HepG2 (cell line): ENCODE measurements around the gene CA6. TPM values are rescaled to one million over a fixed set of nuclear protein-coding genes. Genes with fewer than 3 reads are reported as not detected.

Source experiments
- ATAC-seq: fragments of 200-7000 bp; cut with Tn5 transposase; 3 replicates; pipeline ENCODE4 v1.9.1; 2020; ENCODE audit warnings: mild to moderate bottlenecking, moderate library complexity
- BruUV-seq: library from RNA; stranded (reverse); fragments of 400-500 nt; replicated peaks from 2 replicates; lab custom pipeline; 2021; lab: Mats Ljungman, UMichigan
- CTCF ChIA-PET: fragments of 300-600 bp; formaldehyde crosslinking; extraction: SDS; loops from one replicate; lab custom pipeline; 2021; ENCODE audit warnings: low total read pairs, inconsistent platforms, low intra/inter-chr PET ratio; lab: Yijun Ruan, JAX
- POLR2A ChIA-PET: fragments of 350-600 bp; sonication (Branson Sonifier 250); formaldehyde crosslinking; loops from one replicate; lab custom pipeline; 2020; ENCODE audit warnings: antibody characterized with exemption, inconsistent platforms; lab: Yijun Ruan, JAX
- DNase-seq: peaks from one replicate; pipeline ENCODE4 v3.0.0-alpha.2; 2015; ENCODE audit warnings: low spot score
- FAIRE-seq: peaks from 3 replicates; lab custom pipeline; 2011; peaks lifted over from hg19 to GRCh38; lab: Jason Lieb, UNC
- H2AFZ ChIP-seq: one replicate; pipeline ENCODE4 v1.6.1; 2011; ENCODE audit warnings: low read length, inconsistent platforms
- H3K27ac ChIP-seq: fragments of 300-600 bp; 3 replicates; pipeline ENCODE4 v1.8.0; 2011; ENCODE audit warnings: mixed run types, mild to moderate bottlenecking, mixed read lengths, low read length, inconsistent platforms; ENCODE audit not compliant: insufficient read depth; ENCODE audit errors: extremely low read length
- H3K27me3 ChIP-seq, 2 experiments: fragments of 200-600 bp in 1 of 2; 2 replicates in 1 of 2; 3 replicates in 1 of 2; pipeline versions ENCODE4 v1.6.0 to v1.8.0; 2011; ENCODE audit warnings: low read length in 2 of 2, mild to moderate bottlenecking in 2 of 2, moderate library complexity in 2 of 2, inconsistent platforms in 1 of 2; ENCODE audit not compliant: insufficient read depth in 2 of 2, control insufficient read depth in 1 of 2
- H3K36me3 ChIP-seq, 2 experiments: fragments of 200-600 bp in 1 of 2; replicated peaks in 1 of 2; 2 replicates in 1 of 2; 3 replicates in 1 of 2; pipeline versions ENCODE4 v1.5.1 to v1.8.0; 2011; ENCODE audit warnings: low read length in 2 of 2, inconsistent platforms in 1 of 2; ENCODE audit not compliant: insufficient read depth in 2 of 2, control insufficient read depth in 1 of 2
- H3K4me1 ChIP-seq: 2 replicates; pipeline ENCODE4 v1.5.1; 2012; ENCODE audit warnings: low read length, inconsistent platforms; ENCODE audit not compliant: insufficient read depth
- H3K4me2 ChIP-seq: 2 replicates; pipeline ENCODE4 v1.6.0; 2011; ENCODE audit warnings: low read depth, low read length, inconsistent platforms
- H3K4me3 ChIP-seq, 3 experiments: fragments of 200-600 bp in 1 of 3; sonication (generic), shearing (Covaris generic) in 1 of 3; replicated peaks in 1 of 3; 2 replicates each; pipeline ENCODE4 v1.5.1; 2011 to 2016; ENCODE audit warnings: low read length in 3 of 3, inconsistent platforms in 2 of 3, low read depth in 2 of 3, mild to moderate bottlenecking in 2 of 3, control low read depth in 1 of 3, mixed read lengths in 1 of 3; ENCODE audit not compliant: insufficient read depth in 1 of 3
- H3K79me2 ChIP-seq: one replicate; pipeline ENCODE4 v1.6.1; 2011; ENCODE audit warnings: low read length, inconsistent platforms; ENCODE audit not compliant: insufficient read depth
- H3K9ac ChIP-seq: 2 replicates; pipeline ENCODE4 v1.6.0; 2011; ENCODE audit warnings: mild to moderate bottlenecking, low read depth, low read length, inconsistent platforms; ENCODE audit not compliant: insufficient read depth
- H3K9me3 ChIP-seq: 2 replicates; pipeline ENCODE4 v1.5.1; 2012; ENCODE audit warnings: mild to moderate bottlenecking, low read length
- H4K20me1 ChIP-seq: 2 replicates; pipeline ENCODE4 v1.6.0; 2011; ENCODE audit warnings: inconsistent platforms, mild to moderate bottlenecking, low read length, moderate library complexity; ENCODE audit not compliant: insufficient read depth
- CC2D1A ChIP-seq: sonication (generic); formaldehyde crosslinking; IDR thresholded peaks from 2 replicates; pipeline ENCODE4 v1.8.1; 2023; ENCODE audit warnings: mild to moderate bottlenecking, missing genetic modification reagents
- CEBPG ChIP-seq: IDR thresholded peaks from 2 replicates; pipeline ENCODE4 v1.6.1; 2016
- CHD4 ChIP-seq: fragments of 200-600 bp; sonication (generic); IDR thresholded peaks from 2 replicates; pipeline ENCODE4 v1.7.0; 2017; ENCODE audit warnings: mild to moderate bottlenecking, low read length, borderline replicate concordance
- FOXA1 ChIP-seq, 2 experiments: fragments of 450-650 bp in 1 of 2; sonication (generic) in 1 of 2; formaldehyde crosslinking in 1 of 2; IDR thresholded peaks; 2 replicates each; pipeline versions ENCODE4 v1.4.0 to v1.6.1; 2016 to 2020; ENCODE audit warnings: missing genetic modification reagents in 1 of 2
- GRHL1 ChIP-seq: sonication (generic); formaldehyde crosslinking; conservative IDR thresholded peaks from 2 replicates; pipeline ENCODE4 v1.8.0; 2022; ENCODE audit warnings: missing genetic modification reagents
- HOMEZ ChIP-seq: IDR thresholded peaks from 2 replicates; pipeline ENCODE4 v1.6.1; 2016; ENCODE audit warnings: low read depth
- KDM2A ChIP-seq: sonication (generic); formaldehyde crosslinking; IDR thresholded peaks from 2 replicates; pipeline ENCODE4 v1.4.0; 2020; ENCODE audit warnings: low read depth, missing genetic modification reagents, borderline replicate concordance
- KMT2A ChIP-seq: sonication (generic); formaldehyde crosslinking; IDR thresholded peaks from 2 replicates; pipeline ENCODE4 v1.4.0; 2020; ENCODE audit warnings: missing genetic modification reagents
- MLLT10 ChIP-seq: sonication (generic); formaldehyde crosslinking; IDR thresholded peaks from 2 replicates; pipeline ENCODE4 v1.4.0; 2020; ENCODE audit warnings: missing genetic modification reagents
- NFRKB ChIP-seq: fragments of 450-650 bp; IDR thresholded peaks from 2 replicates; pipeline ENCODE4 v1.6.1; 2017
- SALL1 ChIP-seq: sonication (generic); formaldehyde crosslinking; IDR thresholded peaks from 2 replicates; pipeline ENCODE4 v1.8.0; 2022; ENCODE audit warnings: mild to moderate bottlenecking, missing genetic modification reagents
- SRSF4 ChIP-seq: fragments of 200-400 bp; formaldehyde crosslinking; IDR thresholded peaks from one replicate; pipeline ENCODE4 v1.6.1; 2018; ENCODE audit warnings: mild to moderate bottlenecking, low read depth, low read length, moderate library complexity; ENCODE audit not compliant: poor library complexity, severe bottlenecking
- TGIF2 ChIP-seq: IDR thresholded peaks from 2 replicates; pipeline ENCODE4 v1.6.1; 2016; ENCODE audit warnings: control low read depth, missing compliant biosample characterization
- XBP1 ChIP-seq: sonication (generic); formaldehyde crosslinking; IDR thresholded peaks from 2 replicates; pipeline ENCODE4 v1.5.0; 2020; ENCODE audit warnings: missing genetic modification reagents
- XRCC5 ChIP-seq: fragments of 200-400 bp; formaldehyde crosslinking; optimal IDR thresholded peaks from 2 replicates; pipeline ENCODE3; 2017; ENCODE audit warnings: mild to moderate bottlenecking, low read length
- ZNF232 ChIP-seq: sonication (generic); formaldehyde crosslinking; IDR thresholded peaks from 2 replicates; pipeline ENCODE4 v1.4.0; 2020; ENCODE audit warnings: missing genetic modification reagents, borderline replicate concordance
- ZNF367 ChIP-seq: sonication (generic); formaldehyde crosslinking; IDR thresholded peaks from 2 replicates; pipeline ENCODE4 v1.4.0; 2020; ENCODE audit warnings: missing genetic modification reagents, borderline replicate concordance
- ZNF567 ChIP-seq: sonication (generic); formaldehyde crosslinking; IDR thresholded peaks from 2 replicates; pipeline ENCODE4 v1.8.1; 2023; ENCODE audit warnings: mild to moderate bottlenecking, missing genetic modification reagents, borderline replicate concordance
- ZNF572 ChIP-seq: sonication (generic); formaldehyde crosslinking; IDR thresholded peaks from 2 replicates; pipeline ENCODE4 v1.5.1; 2020; ENCODE audit warnings: mild to moderate bottlenecking, missing genetic modification reagents
- ZSCAN9 ChIP-seq: IDR thresholded peaks from 2 replicates; pipeline ENCODE4 v1.6.1; 2016; ENCODE audit warnings: borderline replicate concordance
- WGBS: methylation state at CpG from one replicate; pipeline ENCODE4 v1.1.6; 2017; ENCODE audit warnings: low lambda C conversion rate; 5-methylcytosine and 5-hydroxymethylcytosine counted together
- in situ Hi-C: cut with HindIII; loops from 2 replicates; pipeline ENCODE4 v1.10.0; 2017; ENCODE audit warnings: low pct_unique_long_range_greater_than_20kb; ENCODE audit not compliant: extremely low pct_ligation_motif_present
- intact Hi-C: fragments of 100-400 bp; cut with micrococcal nuclease; formaldehyde crosslinking; loops from one replicate; pipeline ENCODE4 v1.10.0; 2022; ENCODE audit not compliant: unreplicated experiment
- polyA plus RNA-seq, 8 experiments: library from polyadenylated mRNA; depleted of rRNA in 3 of 8; stranded (reverse) in 7 of 8; unstranded in 1 of 8; fragments of >200 nt; fragmentation: Illumina TruSeq in 4 of 8; extraction: Trizol in 4 of 8; gene quantifications; 2 replicates each; pipeline versions ENCODE4 v1.2.1 to v1.2.3, GENCODE V29; 2011 to 2016; ENCODE audit warnings: low read depth in 4 of 8, missing spikeins in 1 of 8, mixed read lengths in 1 of 8; ENCODE audit not compliant: insufficient read depth in 1 of 8
- total RNA-seq, 5 experiments: library from RNA; depleted of rRNA; stranded (reverse); fragments of >200 nt; fragmentation: Illumina TruSeq; extraction: Trizol; gene quantifications; 2 replicates each; pipeline ENCODE4 v1.2.3, GENCODE V29; 2016; ENCODE audit warnings: low read depth in 1 of 5
- TF ChIP-seq, protein P1 (sequence below): sonication (generic); formaldehyde crosslinking; IDR thresholded peaks from 2 replicates; pipeline ENCODE4 v1.9.0; 2021; ENCODE audit warnings: missing genetic modification reagents, mild to moderate bottlenecking, borderline replicate concordance
- TF ChIP-seq, protein P2 (sequence below): IDR thresholded peaks from 2 replicates; pipeline ENCODE4 v1.6.1; 2016; ENCODE audit warnings: low read depth, borderline replicate concordance

Gene CA6
- total and polyA plus RNA-seq, 2 of the 13 experiments (the other 11 are each of a cell fraction or from before 2014, with no cell fraction given): not detected

DNA sequence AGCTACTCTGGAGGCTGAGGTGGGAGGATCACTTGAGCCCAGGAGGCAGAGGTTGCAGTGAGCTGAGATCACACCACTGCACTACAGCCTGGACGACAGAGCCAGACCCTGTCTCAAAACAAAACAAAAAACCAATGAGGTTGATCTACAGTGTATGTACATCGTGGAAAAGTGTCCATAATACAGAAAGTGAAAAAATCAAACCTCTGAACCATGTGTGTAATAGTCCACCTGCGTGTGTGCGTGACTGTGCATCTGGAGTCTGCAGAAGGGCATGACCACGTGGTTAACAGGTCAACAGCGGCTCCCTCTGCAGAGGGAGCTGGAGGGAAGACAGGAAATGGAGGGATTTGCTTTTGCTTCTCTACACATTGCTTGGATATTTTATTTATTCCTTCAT is 34.8 kb upstream of the CA6 start:
- H3K27me3 ChIP-seq: no peaks in the 10 kb centered on the region
- CTCF ChIA-PET: no interaction called here
- no TSS peak for BruUV-seq
- H3K9me3 ChIP-seq: no peaks in the 10 kb centered on the region
- peak; percentile 56 for FAIRE-seq
- no peaks in the 10 kb centered on the region for H3K79me2 ChIP-seq
- H3K36me3 ChIP-seq: no peaks in the 10 kb centered on the region
- intact Hi-C loops: no loop called here
- 16% methylated on average over 6 of the region's 6 CpGs for WGBS
- H3K4me2 ChIP-seq: peak overlapping the region; percentile 30
- H3K4me3 ChIP-seq: no peak overlapping the region
- no peak overlapping the region for H3K27ac ChIP-seq
- peak; percentile 45 for DNase-seq
- POLR2A ChIA-PET: interaction anchor here (1.0 to 1.7 kb wide), 4 partner anchors 11 to 42 kb away, joined by 3 to 5 read pairs (median 4); partner anchors contain the start of gene ENO1
- H4K20me1 ChIP-seq: no peaks in the 10 kb centered on the region
- peaks cover 60% of the 10 kb centered on the region for H3K4me1 ChIP-seq
- in situ Hi-C loops: no loop called here
- no peak overlapping the region for H3K9ac ChIP-seq
- peak; percentile 66 for ATAC-seq
- no peak overlapping the region for H2AFZ ChIP-seq
- TF ChIP-seq ZSCAN9 (peak; percentile 64; the same call in 1 of the 2 replicates), ZNF572 (CRISPR knock-in tag) (no peak), XBP1 (CRISPR knock-in tag) (no peak), MLLT10 (no peak), CHD4 (0 out of 2 replicates have a peak, but pooled peaks have one; percentile 29), ZNF567 (CRISPR knock-in tag) (no peak), SRSF4 (no peak), GRHL1 (CRISPR knock-in tag) (no peak), CC2D1A (no peak), HOMEZ (CRISPR knock-in tag) (0 out of 2 replicates have a peak, but pooled peaks have one; percentile 44), XRCC5 (no peak), ZNF367 (CRISPR knock-in tag) (no peak), TGIF2 (CRISPR knock-in tag) (0 out of 2 replicates have a peak, but pooled peaks have one; percentile 34), FOXA1 (IDR thresholded peaks at IDR 0.05) (no peak), FOXA1 (CRISPR knock-in tag; IDR thresholded peaks at IDR 0.05) (peak; percentile 58), NFRKB (no peak), ZNF232 (CRISPR knock-in tag) (peak; percentile 51; the same call in 1 of the 2 replicates), SALL1 (CRISPR knock-in tag) (peak; percentile 64), CEBPG (CRISPR knock-in tag) (0 out of 2 replicates have a peak, but pooled peaks have one; percentile 25), KDM2A (CRISPR knock-in tag) (peak; percentile 21; the same call in 1 of the 2 replicates), KMT2A (CRISPR knock-in tag) (no peak)
- TF ChIP-seq, protein P1, sequence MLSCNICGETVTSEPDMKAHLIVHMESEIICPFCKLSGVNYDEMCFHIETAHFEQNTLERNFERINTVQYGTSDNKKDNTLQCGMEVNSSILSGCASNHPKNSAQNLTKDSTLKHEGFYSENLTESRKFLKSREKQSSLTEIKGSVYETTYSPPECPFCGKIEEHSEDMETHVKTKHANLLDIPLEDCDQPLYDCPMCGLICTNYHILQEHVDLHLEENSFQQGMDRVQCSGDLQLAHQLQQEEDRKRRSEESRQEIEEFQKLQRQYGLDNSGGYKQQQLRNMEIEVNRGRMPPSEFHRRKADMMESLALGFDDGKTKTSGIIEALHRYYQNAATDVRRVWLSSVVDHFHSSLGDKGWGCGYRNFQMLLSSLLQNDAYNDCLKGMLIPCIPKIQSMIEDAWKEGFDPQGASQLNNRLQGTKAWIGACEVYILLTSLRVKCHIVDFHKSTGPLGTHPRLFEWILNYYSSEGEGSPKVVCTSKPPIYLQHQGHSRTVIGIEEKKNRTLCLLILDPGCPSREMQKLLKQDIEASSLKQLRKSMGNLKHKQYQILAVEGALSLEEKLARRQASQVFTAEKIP (CRISPR knock-in tag): no peak
- TF ChIP-seq, protein P2, sequence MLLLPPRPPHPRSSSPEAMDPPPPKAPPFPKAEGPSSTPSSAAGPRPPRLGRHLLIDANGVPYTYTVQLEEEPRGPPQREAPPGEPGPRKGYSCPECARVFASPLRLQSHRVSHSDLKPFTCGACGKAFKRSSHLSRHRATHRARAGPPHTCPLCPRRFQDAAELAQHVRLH (CRISPR knock-in tag): peak; percentile 70; the same call in 1 of the 2 replicates
